ENCODE measurements around the gene SPZ1. TPM values are rescaled to one million over a fixed set of nuclear protein-coding genes. Genes with fewer than 3 reads are reported as not detected.

SPZ1 gene
- polyA plus RNA-seq, 2 of the 4 experiments (the other 2 are of a cell fraction), result not detected

- TF ChIP-seq BCL3 (IDR thresholded peaks at IDR 0.05) (no peak), ESRRA (IDR thresholded peaks at IDR 0.05; ENCODE audit: borderline replicate concordance, low read length) (no peak)
These were observed 49.7 kb downstream of the SPZ1 start (continued) for GRCh38 chr5:80369521-80369920.

- H3K9me3 ChIP-seq, result no peaks in the 10 kb centered on the region
- ChIA-PET CTCF (no interaction called here), POLR2A (no interaction called here)
- DNase-seq (ENCODE audit: low read depth in 1 of 2, low spot score in 1 of 2) (no peak), ATAC-seq (no peak), FAIRE-seq (no peak)
- no peaks in the 10 kb centered on the region for H3K4me1 ChIP-seq
- no peak overlapping the region for H3K27ac ChIP-seq
- 44% methylated on average over 1 of the region's 1 CpG for WGBS (ENCODE audit: missing lambda C conversion rate)
- TF ChIP-seq HDAC2 (IDR thresholded peaks at IDR 0.05) (no peak), MAZ (IDR thresholded peaks at IDR 0.05; ENCODE audit: borderline replicate concordance, low read depth, low read length) (no peak), NFE2L2 (conservative IDR thresholded peaks at IDR 0.05; ENCODE audit: low read length) (no peak), BHLHE40 (IDR thresholded peaks at IDR 0.05; ENCODE audit: low read depth, low read length) (no peak), EHF (CRISPR knock-in tag; IDR thresholded peaks at IDR 0.05) (no peak), HOXA7 (CRISPR knock-in tag; IDR thresholded peaks at IDR 0.05) (no peak), RAD21 (conservative IDR thresholded peaks at IDR 0.05 in 1 of 2, IDR thresholded peaks at IDR 0.05 in 1 of 2) (no peak), REST (IDR thresholded peaks at IDR 0.05) (no peak), POLR2AphosphoS2 (conservative IDR thresholded peaks at IDR 0.05; ENCODE audit: low read length) (no peak)
- H3K4me3 ChIP-seq, result no peak overlapping the region
- H3K4me2 ChIP-seq, result no peak overlapping the region
These were observed 50.6 kb downstream of the SPZ1 start for GRCh38 chr5:80370390-80370789.

Small RNA genes within 50 kb of the gene (small RNA-seq; reads per million reads assigned to genes)
- gene AC026410.2 (0 reads per million in 6 experiments), gene RF00322 (0 reads per million in 6 experiments), gene RNU6-211P (0 reads per million in 6 experiments)

Other genes starting within 250 kb of the SPZ1 start
- 13.4 and 16.9 TPM in 2 replicates for gene SERINC5, start 64.0 kb upstream of the SPZ1 start, polyA plus RNA-seq (2011; rRNA removed)
- 5.4 to 7.0 TPM (median 6.7 TPM) in 3 replicates for gene SERINC5, start 64.0 kb upstream of the SPZ1 start, polyA plus RNA-seq (2017; fragmentation: RNase III; extraction: RNeasy Plus Mini Kit Qiagen cat#74134 plus additional on column Dnase treatment)
- gene ZFYVE16, start 88.1 kb downstream of the SPZ1 start, polyA plus RNA-seq (2011; rRNA removed), result 25.8 and 26.2 TPM in 2 replicates
- 16.4 to 19.2 TPM (median 18.8 TPM) in 3 replicates for gene ZFYVE16, start 88.1 kb downstream of the SPZ1 start, polyA plus RNA-seq (2017; fragmentation: RNase III; extraction: RNeasy Plus Mini Kit Qiagen cat#74134 plus additional on column Dnase treatment)
- gene FAM151B, start 168.1 kb downstream of the SPZ1 start, polyA plus RNA-seq (2011; rRNA removed), result 2.9 and 3.2 TPM in 2 replicates
- 2.2 to 2.3 TPM (median 2.2 TPM) in 3 replicates for gene FAM151B, start 168.1 kb downstream of the SPZ1 start, polyA plus RNA-seq (2017; fragmentation: RNase III; extraction: RNeasy Plus Mini Kit Qiagen cat#74134 plus additional on column Dnase treatment)

All from A549 (cell line).